GM18498 (cell line): ENCODE results near the gene CCN2.
A peak's percentile ranks its signal among the peaks of the same experiment; 100 is the strongest.
"Not testable (repeated sequence)": the region's sequence is repeated elsewhere in the genome, so short reads cannot be mapped to it uniquely, and the experiment has no call there.

Experiments
- ATAC-seq: cut with Tn5 transposase; IDR thresholded peaks from one replicate; pipeline ENCODE4 v1.9.1; 2021; ENCODE audit warnings: mild to moderate bottlenecking, moderate library complexity; ENCODE audit not compliant: unreplicated experiment

CCN2 gene

GRCh38 chr6:131911951-131912350 lies 39.2 kb downstream of the CCN2 start:
- no peak for ATAC-seq

DNA sequence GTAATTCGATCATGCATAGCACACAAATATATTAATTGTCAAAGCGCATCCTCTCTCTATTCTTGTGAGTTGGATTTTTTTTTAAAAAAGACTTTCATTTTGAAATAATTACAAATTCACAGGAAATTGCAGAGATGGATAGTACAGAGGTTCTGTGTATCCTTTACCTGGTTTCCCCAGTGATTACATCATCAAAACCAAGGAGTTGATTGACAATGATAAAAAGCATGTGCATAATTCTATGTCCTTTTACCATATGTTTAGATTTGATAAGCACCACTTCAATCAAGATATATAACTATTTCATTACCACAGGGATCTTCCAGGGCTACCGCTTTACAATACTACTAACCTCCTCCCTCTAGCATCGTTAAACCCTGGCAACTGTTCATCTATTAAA lies 40.2 kb downstream of the CCN2 start:
- ATAC-seq: no peak

GRCh38 chr6:131910219-131910589 lies 41.0 kb downstream of the CCN2 start:
- ATAC-seq: peak; percentile 4

DNA sequence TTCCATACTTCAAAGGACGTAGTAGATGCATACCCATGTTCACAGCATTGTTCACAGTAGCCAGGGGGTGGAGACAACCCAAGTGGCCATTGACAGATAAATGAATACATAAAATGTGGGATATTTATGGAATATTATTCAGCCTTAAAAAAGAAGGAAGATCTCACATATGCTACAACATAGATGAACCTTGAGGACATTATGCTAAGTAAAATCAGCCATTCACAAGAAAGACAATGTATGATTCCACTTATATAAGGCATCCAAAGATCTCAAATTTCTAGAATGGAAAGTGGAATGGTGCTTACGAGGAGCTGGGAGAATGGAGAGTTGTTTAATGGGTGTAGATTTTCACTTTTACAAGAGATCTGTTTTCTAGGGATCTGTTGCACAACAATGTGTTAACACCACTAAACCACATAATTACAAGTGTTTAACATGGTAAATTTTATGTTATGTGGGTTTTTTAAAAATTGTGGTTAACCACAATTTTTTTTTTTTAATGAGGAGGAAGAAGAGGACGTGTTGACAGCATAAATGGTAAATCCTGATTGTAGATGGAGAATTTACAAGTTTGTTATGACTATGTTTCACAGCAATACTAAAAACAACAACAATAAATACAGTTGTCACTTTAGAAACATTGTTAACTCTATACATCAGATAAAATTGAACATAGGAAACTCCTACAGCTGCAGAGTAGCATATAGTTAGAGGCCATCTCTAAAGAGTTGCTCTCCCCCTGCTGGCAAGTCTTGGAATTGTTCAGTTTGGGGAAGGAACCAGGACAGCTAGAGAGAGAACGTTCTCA lies 41.6 kb downstream of the CCN2 start:
- ATAC-seq: peak; percentile 99

DNA sequence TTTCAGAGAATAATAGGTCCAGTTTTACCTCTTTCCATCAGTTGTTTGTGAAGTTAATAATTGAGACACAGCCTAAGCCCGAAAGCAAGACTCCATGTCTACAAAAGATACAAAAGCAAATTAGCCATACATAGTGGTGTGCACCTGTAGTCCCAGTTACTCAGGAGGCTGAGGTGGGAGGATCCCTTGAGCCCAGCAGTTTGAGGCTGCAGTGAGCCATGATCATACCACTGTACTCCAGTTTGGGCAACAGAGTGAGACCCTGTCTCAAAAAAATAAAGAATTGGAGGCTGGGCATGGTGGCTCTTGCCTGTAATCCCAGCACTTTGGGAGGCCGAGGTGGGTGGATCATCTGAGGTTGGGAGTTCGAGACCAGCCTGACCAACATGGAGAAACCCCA lies 42.4 kb downstream of the CCN2 start:
- not testable (repeated sequence) for ATAC-seq

DNA sequence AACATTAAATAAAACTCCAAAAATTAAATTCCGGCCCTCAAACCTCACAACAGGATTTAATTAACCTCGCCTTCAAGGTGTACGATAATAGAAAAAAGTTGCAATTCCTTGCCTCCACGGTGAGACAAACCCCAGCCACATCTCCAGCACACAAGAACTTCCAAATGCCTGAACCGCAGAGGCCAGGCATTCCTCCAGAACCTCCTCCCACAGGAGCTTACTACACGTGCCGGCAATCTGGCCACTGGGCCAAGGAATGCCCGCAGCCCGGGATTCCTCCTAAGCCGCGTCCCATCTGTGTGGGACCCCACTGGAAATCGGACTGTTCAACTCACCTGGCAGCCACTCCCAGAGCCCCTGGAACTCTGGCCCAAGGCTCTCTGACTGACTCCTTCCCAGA lies 47.4 kb downstream of the CCN2 start:
- ATAC-seq: not testable (repeated sequence)

DNA sequence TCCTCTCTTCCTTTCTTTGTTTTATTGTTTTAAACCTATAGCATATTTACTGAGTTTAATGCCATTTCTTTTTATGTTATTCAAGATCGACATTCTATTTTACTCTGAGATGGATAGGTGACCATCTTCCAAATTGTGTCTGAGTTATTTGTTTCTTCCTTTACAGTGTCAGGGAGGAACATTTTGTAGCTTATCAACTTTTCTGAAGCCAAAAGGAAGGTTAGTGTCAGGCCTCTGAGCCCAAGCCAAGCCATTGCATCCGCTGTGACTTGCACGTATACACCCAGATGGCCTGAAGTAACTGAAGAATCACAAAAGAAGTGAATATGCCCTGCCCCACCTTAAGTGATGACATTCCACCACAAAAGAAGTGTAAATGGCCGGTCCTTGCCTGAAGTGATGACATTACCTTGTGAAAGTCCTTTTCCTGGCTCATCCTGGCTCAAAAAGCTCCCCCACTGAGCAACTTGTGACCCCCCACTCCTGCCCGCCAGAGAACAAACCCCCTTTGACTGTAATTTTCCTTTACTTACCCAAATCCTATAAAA lies 49.8 kb downstream of the CCN2 start:
- ATAC-seq: not testable (repeated sequence)

GRCh38 chr6:131900231-131900630 lies 50.9 kb downstream of the CCN2 start:
- no peak for ATAC-seq

GRCh38 chr6:131898718-131899117 lies 52.5 kb downstream of the CCN2 start:
- no peak for ATAC-seq
